Thyroid gland (tissue), 4 donors: ENCODE data around the gene NLRP10.

Source experiments
- POLR2A ChIP-seq, 2 donors: fragments of 450-650 bp; IDR thresholded peaks; one replicate each; pipeline ENCODE4 v1.6.1; 2017; ENCODE audit warnings: antibody characterized with exemption in 2 of 2, mild to moderate bottlenecking in 2 of 2, moderate library complexity in 1 of 2
- TF ChIP-seq, protein P1 (sequence below), 6 experiments: fragments of 200-600 bp in 3 of 6; fragments of 450-650 bp in 3 of 6; sonication (generic) in 3 of 6; IDR thresholded peaks; one replicate each; pipeline ENCODE4 v1.5.1; 2016 to 2019; ENCODE audit warnings: antibody characterized with exemption in 6 of 6, mild to moderate bottlenecking in 2 of 6, inconsistent platforms in 1 of 6, moderate library complexity in 1 of 6

DNA sequence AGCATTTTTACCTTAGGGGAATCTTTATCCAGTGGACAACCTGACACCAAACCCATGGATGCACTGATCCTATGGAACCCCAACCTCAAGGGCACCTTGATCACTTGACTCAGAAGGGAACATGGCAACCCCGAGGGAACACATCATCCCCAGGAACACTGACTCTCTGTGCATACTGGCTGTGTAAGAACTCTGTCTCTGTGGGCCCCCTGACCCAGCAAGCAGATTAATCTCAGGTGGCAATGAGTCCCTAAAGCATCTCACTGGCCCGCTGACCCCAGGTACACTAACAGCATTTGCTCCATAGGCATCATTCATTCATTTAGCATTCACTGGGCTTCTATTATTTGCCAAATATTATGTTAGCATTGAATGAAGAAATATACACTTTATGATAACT lies 38.8 kb upstream of the NLRP10 start:
- TF ChIP-seq, protein P1, sequence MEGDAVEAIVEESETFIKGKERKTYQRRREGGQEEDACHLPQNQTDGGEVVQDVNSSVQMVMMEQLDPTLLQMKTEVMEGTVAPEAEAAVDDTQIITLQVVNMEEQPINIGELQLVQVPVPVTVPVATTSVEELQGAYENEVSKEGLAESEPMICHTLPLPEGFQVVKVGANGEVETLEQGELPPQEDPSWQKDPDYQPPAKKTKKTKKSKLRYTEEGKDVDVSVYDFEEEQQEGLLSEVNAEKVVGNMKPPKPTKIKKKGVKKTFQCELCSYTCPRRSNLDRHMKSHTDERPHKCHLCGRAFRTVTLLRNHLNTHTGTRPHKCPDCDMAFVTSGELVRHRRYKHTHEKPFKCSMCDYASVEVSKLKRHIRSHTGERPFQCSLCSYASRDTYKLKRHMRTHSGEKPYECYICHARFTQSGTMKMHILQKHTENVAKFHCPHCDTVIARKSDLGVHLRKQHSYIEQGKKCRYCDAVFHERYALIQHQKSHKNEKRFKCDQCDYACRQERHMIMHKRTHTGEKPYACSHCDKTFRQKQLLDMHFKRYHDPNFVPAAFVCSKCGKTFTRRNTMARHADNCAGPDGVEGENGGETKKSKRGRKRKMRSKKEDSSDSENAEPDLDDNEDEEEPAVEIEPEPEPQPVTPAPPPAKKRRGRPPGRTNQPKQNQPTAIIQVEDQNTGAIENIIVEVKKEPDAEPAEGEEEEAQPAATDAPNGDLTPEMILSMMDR (IDR thresholded peaks at IDR 0.05) = no peak
- no peak for TF ChIP-seq POLR2A (IDR thresholded peaks at IDR 0.05)
